GM12878 (cell line): ENCODE results near the gene SERPINB5. TPM values are rescaled to one million over a fixed set of nuclear protein-coding genes. Genes with fewer than 3 reads are reported as not detected.

ENCODE experiments used
- EP300 ChIP-seq, 2 experiments: fragments of 150-350 bp in 1 of 2; IDR thresholded peaks; 2 replicates each; pipeline ENCODE4 v1.6.1; 2011 to 2012; ENCODE audit warnings: low read depth in 2 of 2, low read length in 2 of 2, borderline replicate concordance in 1 of 2, improper control_type of control experiment in 1 of 2, inconsistent platforms in 1 of 2; ENCODE audit not compliant: control insufficient read depth in 1 of 2
- ESRRA ChIP-seq: IDR thresholded peaks from 2 replicates; pipeline ENCODE4 v1.6.1; 2012; ENCODE audit warnings: mild to moderate bottlenecking, low read length, improper control_type of control experiment
- GATAD2B ChIP-seq: fragments of 450-650 bp; conservative IDR thresholded peaks from 2 replicates; pipeline ENCODE4 v1.6.1; 2017; ENCODE audit warnings: low read depth, mild to moderate bottlenecking, moderate library complexity
- TCF12 ChIP-seq: IDR thresholded peaks from 2 replicates; pipeline ENCODE4 v1.6.1; 2011; ENCODE audit warnings: low read depth, mild to moderate bottlenecking, low read length
- TCF7 ChIP-seq: IDR thresholded peaks from 2 replicates; pipeline ENCODE4 v1.6.1; 2014; ENCODE audit warnings: antibody characterized with exemption, borderline replicate concordance
- ZBTB4 ChIP-seq: fragments of 450-650 bp; formaldehyde crosslinking; IDR thresholded peaks from 2 replicates; pipeline ENCODE4 v1.4.0; 2022; ENCODE audit warnings: mild to moderate bottlenecking, moderate library complexity
- ZNF207 ChIP-seq: fragments of 450-650 bp; IDR thresholded peaks from 2 replicates; pipeline ENCODE4 v1.6.1; 2014; ENCODE audit warnings: antibody characterized with exemption, mild to moderate bottlenecking, borderline replicate concordance
- ZNF274 ChIP-seq: IDR thresholded peaks from one replicate; pipeline ENCODE4 v1.8.0; 2011; ENCODE audit not compliant: insufficient read length, insufficient read depth
- ZNF592 ChIP-seq: fragments of 450-650 bp; IDR thresholded peaks from 2 replicates; pipeline ENCODE4 v1.6.1; 2017; ENCODE audit warnings: mild to moderate bottlenecking, moderate library complexity
- polyA plus RNA-seq, 11 experiments: library from polyadenylated mRNA; depleted of rRNA in 4 of 11; unstranded in 6 of 11; stranded (reverse) in 5 of 11; fragments of >200 nt; fragmentation: Nextera tagmentation in 4 of 11; fragmentation: Illumina TruSeq in 1 of 11; extraction: Ambion mirVana in 4 of 11; extraction: Trizol in 1 of 11; gene quantifications; 1 replicate in 1 of 11; 2 replicates in 10 of 11; pipeline versions ENCODE4 v1.2.1 to v1.2.3, GENCODE V29; 2011 to 2016; ENCODE audit warnings: inconsistent platforms in 2 of 11, missing spikeins in 2 of 11, low read depth in 1 of 11
- total RNA-seq, 4 experiments: library from RNA; depleted of rRNA in 3 of 4; stranded (reverse); fragments of >200 nt in 3 of 4; fragmentation: Illumina TruSeq in 1 of 4; extraction: Trizol in 1 of 4; gene quantifications; 2 replicates each; pipeline versions ENCODE4 v1.2.1 to v1.2.3, GENCODE V29; 2013 to 2021
- TF ChIP-seq, protein P1 (sequence below): IDR thresholded peaks from 2 replicates; pipeline ENCODE4 v1.6.1; 2011; ENCODE audit warnings: mild to moderate bottlenecking, low read depth, low read length, moderate library complexity; ENCODE audit not compliant: insufficient replicate concordance

Gene SERPINB5
- total and polyA plus RNA-seq, 10 of the 15 experiments (the other 5 are each of a cell fraction or from before 2014, with no cell fraction given) = 0.03 to 0.04 TPM; not detected in 8

DNA sequence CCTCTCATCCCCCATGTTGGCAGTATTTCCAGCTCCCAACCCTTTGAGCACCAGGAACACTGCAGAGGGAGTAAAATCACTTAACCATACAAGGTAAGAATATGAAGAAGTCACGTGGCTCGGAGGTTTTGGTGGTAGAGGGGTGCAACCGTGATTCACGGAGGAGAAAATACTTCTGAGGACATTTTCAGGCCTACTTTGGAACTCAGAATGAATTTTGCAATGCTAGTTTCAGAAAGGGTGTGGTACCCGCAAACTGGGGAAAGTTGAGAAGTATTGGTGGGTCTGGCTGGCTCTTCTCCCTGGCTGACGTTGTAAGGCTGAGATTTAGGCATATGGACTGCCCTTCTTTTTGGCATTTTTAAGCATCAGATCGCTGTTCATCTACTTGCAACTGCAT lies 442 bp downstream of the SERPINB5 start (continued):
- TF ChIP-seq ZNF592 (no peak), ZBTB4 (no peak), TCF12 (no peak), EP300 (IDR thresholded peaks at IDR 0.05; ENCODE audit: borderline replicate concordance in 1 of 2, control insufficient read depth in 1 of 2, low read depth in 2 of 2, low read length in 2 of 2) (no peak), ZNF207 (no peak), TCF7 (no peak), GATAD2B (no peak), ESRRA (no peak), ZNF274 (no peak)
- TF ChIP-seq, protein P1, sequence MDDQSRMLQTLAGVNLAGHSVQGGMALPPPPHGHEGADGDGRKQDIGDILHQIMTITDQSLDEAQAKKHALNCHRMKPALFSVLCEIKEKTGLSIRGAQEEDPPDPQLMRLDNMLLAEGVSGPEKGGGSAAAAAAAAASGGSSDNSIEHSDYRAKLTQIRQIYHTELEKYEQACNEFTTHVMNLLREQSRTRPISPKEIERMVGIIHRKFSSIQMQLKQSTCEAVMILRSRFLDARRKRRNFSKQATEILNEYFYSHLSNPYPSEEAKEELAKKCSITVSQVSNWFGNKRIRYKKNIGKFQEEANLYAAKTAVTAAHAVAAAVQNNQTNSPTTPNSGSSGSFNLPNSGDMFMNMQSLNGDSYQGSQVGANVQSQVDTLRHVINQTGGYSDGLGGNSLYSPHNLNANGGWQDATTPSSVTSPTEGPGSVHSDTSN = no peak
